Kidney (tissue), 14 donors: ENCODE data around the gene TTLL11. TPM values are rescaled to one million over a fixed set of nuclear protein-coding genes. Genes with fewer than 3 reads are reported as not detected.

Source experiments
- DNase-seq, 5 donors: peaks; one replicate each; pipeline ENCODE4 v3.0.0-alpha.2; 2013 to 2020
- FAIRE-seq: peaks from 2 replicates; lab custom pipeline; 2012; peaks lifted over from hg19 to GRCh38; lab: Jason Lieb, UNC
- H3K27ac ChIP-seq, 2 donors: one replicate each; pipeline ENCODE4 v1.7.0; 2013; ENCODE audit warnings: low read depth in 2 of 2, low read length in 2 of 2, inconsistent platforms in 1 of 2
- H3K27me3 ChIP-seq: one replicate; pipeline ENCODE4 v1.7.1; 2013; ENCODE audit warnings: low read length, inconsistent platforms; ENCODE audit not compliant: control insufficient read depth, insufficient read depth
- H3K36me3 ChIP-seq, 3 donors: one replicate each; pipeline versions ENCODE4 v1.7.0 to v1.7.1; 2013; ENCODE audit warnings: low read length in 3 of 3, control low read depth in 1 of 3, inconsistent platforms in 1 of 3; ENCODE audit not compliant: insufficient read depth in 3 of 3, control insufficient read depth in 2 of 3
- H3K4me1 ChIP-seq, 3 donors: one replicate each; pipeline versions ENCODE4 v1.7.0 to v1.7.1; 2013; ENCODE audit warnings: low read length in 3 of 3, inconsistent platforms in 1 of 3, low read depth in 1 of 3; ENCODE audit not compliant: control insufficient read depth in 2 of 3, insufficient read depth in 2 of 3
- H3K4me3 ChIP-seq, 3 donors: one replicate each; pipeline versions ENCODE4 v1.7.0 to v1.8.1; 2013; ENCODE audit warnings: low read length in 3 of 3, control low read depth in 1 of 3, inconsistent platforms in 1 of 3
- H3K9ac ChIP-seq, 3 donors: one replicate each; pipeline versions ENCODE4 v1.7.0 to v1.7.1; 2013; ENCODE audit warnings: low read length in 3 of 3, control low read depth in 1 of 3, inconsistent platforms in 1 of 3
- H3K9me3 ChIP-seq, 3 donors: one replicate each; pipeline versions ENCODE4 v1.7.0 to v1.7.1; 2013; ENCODE audit warnings: low read length in 3 of 3, control low read depth in 1 of 3, inconsistent platforms in 1 of 3; ENCODE audit not compliant: control insufficient read depth in 2 of 3, insufficient read depth in 1 of 3
- intact Hi-C: fragments of 100-400 bp; cut with DNase I; formaldehyde crosslinking; loops from one replicate; pipeline ENCODE4 v1.11.1; 2022
- polyA plus RNA-seq: library from polyadenylated mRNA; stranded (reverse); fragments of 350-450 nt; fragmentation: Illumina TruSeq; extraction: RNeasy Lipid Tissue Mini Kit (QIAGEN cat#74804); gene quantifications from one replicate; pipeline ENCODE4 v1.2.3, GENCODE V29; 2014; ENCODE audit warnings: low read depth, low replicate concordance; ENCODE audit not compliant: insufficient read depth
- total RNA-seq: library from RNA; stranded (reverse); fragmentation: NEBNext Ultra II Directional; extraction: Animal tissue kit (Norgen Biotek cat#: 25700); gene quantifications from one replicate; pipeline ENCODE4 v1.2.1, GENCODE V29; 2021
- TF ChIP-seq, protein P1 (sequence below): IDR thresholded peaks from 3 replicates; pipeline ENCODE4 v1.5.1; 2012; ENCODE audit warnings: mild to moderate bottlenecking, moderate library complexity, borderline replicate concordance; ENCODE audit not compliant: insufficient read depth; ENCODE audit errors: extremely low read depth
- donor health status: control.
- donor health status: control.
- donor health status: control.
- donor health status: control.
- donor health status: control.
- donor health status: DM: yes; HTN: yes; CAD: no.
- donor health status: Normal renal cell carcinoma (clear cell type).

TTLL11 gene
- total and polyA plus RNA-seq, 2 donors from 2014 or later: 2.3 to 10.0 TPM

- intact Hi-C loops: no loop called here
- H3K9me3 ChIP-seq: no peaks in the 10 kb centered on the region
- no peak for FAIRE-seq
These were observed 20.5 kb upstream of the TTLL11 start for GRCh38 chr9:122113574-122113973.

DNA sequence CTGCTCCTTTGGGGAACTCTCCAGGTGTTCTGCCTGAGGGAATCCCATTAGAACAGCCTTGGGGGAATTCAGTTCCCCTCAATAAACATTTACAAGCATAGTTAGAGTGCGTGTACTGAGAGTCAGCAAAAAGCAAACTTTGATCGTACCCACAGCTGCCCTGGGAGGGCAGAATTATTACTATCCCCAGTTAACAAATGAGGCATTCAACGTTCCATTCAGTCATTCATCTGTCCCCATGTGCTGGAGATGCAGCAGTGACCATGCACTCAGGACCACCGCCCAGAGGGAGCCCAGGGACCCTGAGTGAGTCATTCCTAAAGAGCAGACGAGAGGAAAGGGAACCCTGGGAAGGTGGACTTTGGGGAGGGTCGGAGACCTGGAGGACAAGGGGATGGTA, 19.1 kb upstream of the TTLL11 start:
- no peaks in the 10 kb centered on the region for H3K9me3 ChIP-seq
- H3K27ac ChIP-seq: no peak overlapping the region
- H3K4me1 ChIP-seq: no peaks in the 10 kb centered on the region
- intact Hi-C loops: no loop called here
- H3K4me3 ChIP-seq: no peak overlapping the region
- DNase-seq (no peak), FAIRE-seq (no peak)
- no peak overlapping the region for H3K9ac ChIP-seq
- no peaks in the 10 kb centered on the region for H3K36me3 ChIP-seq
- no peaks in the 10 kb centered on the region for H3K27me3 ChIP-seq
- TF ChIP-seq, protein P1, sequence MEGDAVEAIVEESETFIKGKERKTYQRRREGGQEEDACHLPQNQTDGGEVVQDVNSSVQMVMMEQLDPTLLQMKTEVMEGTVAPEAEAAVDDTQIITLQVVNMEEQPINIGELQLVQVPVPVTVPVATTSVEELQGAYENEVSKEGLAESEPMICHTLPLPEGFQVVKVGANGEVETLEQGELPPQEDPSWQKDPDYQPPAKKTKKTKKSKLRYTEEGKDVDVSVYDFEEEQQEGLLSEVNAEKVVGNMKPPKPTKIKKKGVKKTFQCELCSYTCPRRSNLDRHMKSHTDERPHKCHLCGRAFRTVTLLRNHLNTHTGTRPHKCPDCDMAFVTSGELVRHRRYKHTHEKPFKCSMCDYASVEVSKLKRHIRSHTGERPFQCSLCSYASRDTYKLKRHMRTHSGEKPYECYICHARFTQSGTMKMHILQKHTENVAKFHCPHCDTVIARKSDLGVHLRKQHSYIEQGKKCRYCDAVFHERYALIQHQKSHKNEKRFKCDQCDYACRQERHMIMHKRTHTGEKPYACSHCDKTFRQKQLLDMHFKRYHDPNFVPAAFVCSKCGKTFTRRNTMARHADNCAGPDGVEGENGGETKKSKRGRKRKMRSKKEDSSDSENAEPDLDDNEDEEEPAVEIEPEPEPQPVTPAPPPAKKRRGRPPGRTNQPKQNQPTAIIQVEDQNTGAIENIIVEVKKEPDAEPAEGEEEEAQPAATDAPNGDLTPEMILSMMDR: no peak

More at GRCh38 chr9:122113574-122113973, 20.5 kb upstream of the TTLL11 start:
- Histone ChIP-seq H3K4me3 (no peak overlapping the region), H3K36me3 (no peaks in the 10 kb centered on the region), H3K27me3 (no peaks in the 10 kb centered on the region), H3K4me1 (no peaks in the 10 kb centered on the region), H3K27ac (no peak overlapping the region), H3K9ac (no peak overlapping the region)
- peak in 1 of 5 donors; percentile 8 for DNase-seq
- TF ChIP-seq, protein P1: no peak

- Histone ChIP-seq H3K4me3 (no peak overlapping the region), H3K36me3 (no peaks in the 10 kb centered on the region), H3K27ac (no peak overlapping the region), H3K9ac (no peak overlapping the region), H3K27me3 (no peaks in the 10 kb centered on the region), H3K4me1 (no peaks in the 10 kb centered on the region), H3K9me3 (no peaks in the 10 kb centered on the region)
- FAIRE-seq: no peak
- DNase-seq: no peak
- TF ChIP-seq, protein P1: no peak
- intact Hi-C loops: no loop called here
These were observed 18.4 kb upstream of the TTLL11 start for GRCh38 chr9:122111413-122112085.
